ENCODE results near the gene EPHA6. TPM values are rescaled to one million over a fixed set of nuclear protein-coding genes. Genes with fewer than 3 reads are reported as not detected.

The EPHA6 gene
- total and polyA plus RNA-seq, 9 of the 15 experiments (the other 6 are each of a cell fraction or from before 2014, with no cell fraction given) = not detected

- 0% methylated on average over 2 of the region's 2 CpGs for WGBS (ENCODE audit: insufficient coverage, low coverage, missing lambda C conversion rate)
- Histone ChIP-seq H3K9me1 (ENCODE audit: control insufficient read depth, insufficient read depth, low read length) (no peaks in the 10 kb centered on the region), H4K20me1 (replicated peaks; ENCODE audit: control insufficient read depth, insufficient read depth, low read length) (no peaks in the 10 kb centered on the region), H3K4me1 (replicated peaks in 1 of 2; ENCODE audit: control insufficient read depth in 2 of 2, insufficient read depth in 2 of 2, low read length in 2 of 2) (no peaks in the 10 kb centered on the region), H3K36me3 (ENCODE audit: control insufficient read depth, insufficient read depth, low read length) (no peaks in the 10 kb centered on the region), H3K9me3 (replicated peaks; ENCODE audit: control insufficient read depth, insufficient read depth, low read depth, low read length) (no peaks in the 10 kb centered on the region), H2AFZ (ENCODE audit: low read depth, low read length) (no peak overlapping the region), H3K9ac (ENCODE audit: insufficient read depth in 1 of 2, low read depth in 2 of 2, low read length in 2 of 2) (no peak overlapping the region), H3K27me3 (ENCODE audit: control insufficient read depth in 2 of 2, insufficient read depth in 2 of 2, low read length in 2 of 2) (no peaks in the 10 kb centered on the region), H3K4me3 (no peak overlapping the region), H3K79me2 (ENCODE audit: control insufficient read depth, insufficient read depth, low read length) (no peaks in the 10 kb centered on the region), H3K27ac (ENCODE audit: extremely low read depth, low read depth, low read length) (no peak overlapping the region), H3K4me2 (ENCODE audit: insufficient read depth, low read length) (no peak overlapping the region)
- TF ChIP-seq ELF4 (CRISPR knock-in tag; IDR thresholded peaks at IDR 0.05) (no peak), MAFF (IDR thresholded peaks at IDR 0.05; ENCODE audit: low read length) (peak; percentile 84), MAFK (IDR thresholded peaks at IDR 0.05; ENCODE audit: low read length) (peak; percentile 93), MAFG (tag; conservative IDR thresholded peaks at IDR 0.05) (peak; percentile 67), ZNF316 (IDR thresholded peaks at IDR 0.05) (peak; percentile 72), C11orf30 (IDR thresholded peaks at IDR 0.05; ENCODE audit: low read depth) (peak; percentile 52; the same call in 1 of the 2 replicates), SETDB1 (IDR thresholded peaks at IDR 0.05; ENCODE audit: low read length) (no peak), ZNF146 (CRISPR knock-in tag; IDR thresholded peaks at IDR 0.05; ENCODE audit: unreplicated experiment) (no peak)
- BruUV-seq (replicated peaks) = no TSS peak
- CTCF ChIA-PET (ENCODE audit: low intra/inter-chr PET ratio) = no interaction called here
- FAIRE-seq (no peak), ATAC-seq (no peak), DNase-seq (ENCODE audit: extremely low read depth in 1 of 4, low spot score in 3 of 4) (no peak)
- in situ Hi-C loops (cut with MboI) (no loop called here), intact Hi-C loops (cut with micrococcal nuclease) (no loop called here)
- POLR2A ChIA-PET = no interaction called here
Observed at GRCh38 chr3:97189835-97190234, 375.4 kb downstream of the EPHA6 start.

- no peak for FAIRE-seq
- 0% methylated on average over 2 of the region's 4 CpGs for WGBS (ENCODE audit: insufficient coverage, low coverage, missing lambda C conversion rate)
- Histone ChIP-seq H3K4me2 (ENCODE audit: insufficient read depth, low read length) (no peak overlapping the region), H3K4me1 (replicated peaks in 1 of 2; ENCODE audit: control insufficient read depth in 2 of 2, insufficient read depth in 2 of 2, low read length in 2 of 2) (no peaks in the 10 kb centered on the region), H2AFZ (ENCODE audit: low read depth, low read length) (no peak overlapping the region), H3K27ac (ENCODE audit: extremely low read depth, low read depth, low read length) (no peak overlapping the region), H3K9me3 (replicated peaks; ENCODE audit: control insufficient read depth, insufficient read depth, low read depth, low read length) (no peaks in the 10 kb centered on the region), H3K9ac (ENCODE audit: insufficient read depth in 1 of 2, low read depth in 2 of 2, low read length in 2 of 2) (no peak overlapping the region), H3K79me2 (ENCODE audit: control insufficient read depth, insufficient read depth, low read length) (no peaks in the 10 kb centered on the region), H3K9me1 (ENCODE audit: control insufficient read depth, insufficient read depth, low read length) (no peaks in the 10 kb centered on the region), H4K20me1 (replicated peaks; ENCODE audit: control insufficient read depth, insufficient read depth, low read length) (no peaks in the 10 kb centered on the region), H3K36me3 (ENCODE audit: control insufficient read depth, insufficient read depth, low read length) (no peaks in the 10 kb centered on the region), H3K4me3 (no peak overlapping the region), H3K27me3 (ENCODE audit: control insufficient read depth in 2 of 2, insufficient read depth in 2 of 2, low read length in 2 of 2) (no peaks in the 10 kb centered on the region)
- POLR2A ChIA-PET = no interaction called here
- CTCF ChIA-PET (ENCODE audit: low intra/inter-chr PET ratio) = no interaction called here
- BruUV-seq (replicated peaks) = no TSS peak
- DNase-seq (ENCODE audit: extremely low read depth in 1 of 4, low spot score in 3 of 4) = no peak
- intact Hi-C loops (cut with micrococcal nuclease) = no loop called here
- in situ Hi-C loops (cut with MboI) = no loop called here
- ATAC-seq = no peak
- no peak for TF ChIP-seq ZBTB34 (CRISPR knock-in tag; IDR thresholded peaks at IDR 0.05)
- no peak for TF ChIP-seq STAT6 (CRISPR knock-in tag; IDR thresholded peaks at IDR 0.05)
- no peak for TF ChIP-seq SREBF1 (IDR thresholded peaks at IDR 0.05; ENCODE audit: borderline replicate concordance, low read depth, low read length)
- no peak for TF ChIP-seq ZC3H4 (CRISPR knock-in tag; IDR thresholded peaks at IDR 0.05; ENCODE audit: borderline replicate concordance)
- TF ChIP-seq LCOR (CRISPR knock-in tag; IDR thresholded peaks at IDR 0.05) = no peak
- TF ChIP-seq CAMTA2 (CRISPR knock-in tag; conservative IDR thresholded peaks at IDR 0.05) = no peak
- no peak for TF ChIP-seq ZNF696 (CRISPR knock-in tag; conservative IDR thresholded peaks at IDR 0.05)
Observed at GRCh38 chr3:97197083-97197482, 382.7 kb downstream of the EPHA6 start.

Measured in K562 (cell line).